ENCODE data around the gene RNF148. TPM values are rescaled to one million over a fixed set of nuclear protein-coding genes. Genes with fewer than 3 reads are reported as not detected.

RNF148 gene
- total and polyA plus RNA-seq, 9 of the 15 experiments (the other 6 are each of a cell fraction or from before 2014, with no cell fraction given), result not detected

DNA sequence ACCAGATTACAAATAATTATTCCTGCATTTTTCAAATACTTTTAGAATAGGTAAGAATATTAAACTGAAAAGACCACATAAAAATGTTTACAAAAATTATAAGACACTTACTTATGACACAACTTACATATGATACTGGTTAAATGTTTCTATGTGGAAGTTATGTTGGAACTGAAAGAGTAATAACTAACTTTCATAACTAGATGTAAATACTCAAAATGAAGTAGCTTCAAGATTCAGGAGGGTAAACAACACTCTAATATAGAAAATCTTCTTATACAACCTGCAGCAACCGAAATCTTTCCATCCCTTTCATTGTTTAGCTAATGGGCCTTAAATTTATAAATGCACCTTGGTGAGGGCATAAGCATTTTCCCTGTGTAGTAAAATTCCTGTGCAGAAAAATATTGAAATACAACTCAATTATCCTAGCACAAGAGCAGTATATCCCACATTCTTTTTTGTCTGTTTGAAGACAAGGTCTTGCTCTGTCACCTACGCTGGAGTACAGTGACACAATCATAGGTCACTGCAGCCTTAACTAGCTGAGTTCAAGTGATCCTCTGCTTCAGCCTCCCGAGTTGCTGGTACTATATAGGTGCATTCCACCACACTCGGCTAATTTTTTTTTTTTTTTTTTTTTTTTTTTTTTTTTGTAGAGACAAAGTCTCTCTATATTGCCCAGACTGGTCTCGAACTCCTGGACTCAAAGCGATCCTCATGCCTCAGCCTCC, 14.8 kb upstream of the RNF148 start (continued):
- no peak for TF ChIP-seq IFI16 (CRISPR knock-in tag; IDR thresholded peaks at IDR 0.05)
- no peak for TF ChIP-seq ZBED1 (IDR thresholded peaks at IDR 0.05)

DNA sequence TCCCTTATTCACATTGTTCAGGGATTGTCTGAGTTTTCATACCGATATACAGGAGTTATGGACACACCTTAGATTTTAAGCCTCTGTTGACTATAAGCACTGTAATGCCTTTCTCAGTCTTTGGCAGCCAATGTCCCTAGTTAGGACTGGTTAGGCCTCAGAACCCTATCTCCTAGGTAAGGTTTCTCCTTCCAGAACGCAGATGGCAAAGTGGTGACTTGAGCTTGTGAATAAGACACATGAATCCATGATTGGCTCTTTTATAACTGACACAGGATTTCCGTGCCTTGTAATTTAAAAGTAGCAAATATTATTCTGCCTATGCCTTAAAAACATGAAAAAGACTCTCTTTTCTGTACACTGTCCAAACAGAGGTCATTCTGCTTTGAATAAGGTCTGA, 12.5 kb upstream of the RNF148 start:
- CTCF ChIA-PET (ENCODE audit: low intra/inter-chr PET ratio), result no interaction called here
- TF ChIP-seq CBX3 (IDR thresholded peaks at IDR 0.05; ENCODE audit: borderline replicate concordance in 1 of 2, low read length in 2 of 2), result no peak
- POLR2A ChIA-PET, result no interaction called here
- H3K9me1 ChIP-seq (ENCODE audit: control insufficient read depth, insufficient read depth, low read length), result no peaks in the 10 kb centered on the region
- no peak for ATAC-seq
- no peak overlapping the region for H2AFZ ChIP-seq (ENCODE audit: low read depth, low read length)
- intact Hi-C loops (cut with micrococcal nuclease), result no loop called here
- in situ Hi-C loops (cut with MboI), result no loop called here
- no peaks in the 10 kb centered on the region for H3K36me3 ChIP-seq (ENCODE audit: control insufficient read depth, insufficient read depth, low read length)
- H3K4me1 ChIP-seq (replicated peaks in 1 of 2; ENCODE audit: control insufficient read depth in 2 of 2, insufficient read depth in 2 of 2, low read length in 2 of 2), result no peaks in the 10 kb centered on the region
- no peaks in the 10 kb centered on the region for H4K20me1 ChIP-seq (replicated peaks; ENCODE audit: control insufficient read depth, insufficient read depth, low read length)
- DNase-seq (ENCODE audit: extremely low read depth in 1 of 4, low spot score in 3 of 4), result no peak
- no peak overlapping the region for H3K27ac ChIP-seq (ENCODE audit: extremely low read depth, low read depth, low read length)
- H3K79me2 ChIP-seq (ENCODE audit: control insufficient read depth, insufficient read depth, low read length), result no peaks in the 10 kb centered on the region
- H3K4me2 ChIP-seq (ENCODE audit: insufficient read depth, low read length), result no peak overlapping the region
- no peaks in the 10 kb centered on the region for H3K27me3 ChIP-seq (ENCODE audit: control insufficient read depth in 2 of 2, insufficient read depth in 2 of 2, low read length in 2 of 2)
- H3K9ac ChIP-seq (ENCODE audit: insufficient read depth in 1 of 2, low read depth in 2 of 2, low read length in 2 of 2), result no peak overlapping the region
- WGBS (ENCODE audit: insufficient coverage, low coverage, missing lambda C conversion rate), result 2% methylated on average over 3 of the region's 3 CpGs
- no peak overlapping the region for H3K4me3 ChIP-seq
- FAIRE-seq, result no peak
- BruUV-seq (replicated peaks), result no TSS peak
- 0 out of 2 replicates have a peak, but pooled peaks cover 4% of the 10 kb centered on the region for H3K9me3 ChIP-seq (replicated peaks; ENCODE audit: control insufficient read depth, insufficient read depth, low read depth, low read length)

DNA sequence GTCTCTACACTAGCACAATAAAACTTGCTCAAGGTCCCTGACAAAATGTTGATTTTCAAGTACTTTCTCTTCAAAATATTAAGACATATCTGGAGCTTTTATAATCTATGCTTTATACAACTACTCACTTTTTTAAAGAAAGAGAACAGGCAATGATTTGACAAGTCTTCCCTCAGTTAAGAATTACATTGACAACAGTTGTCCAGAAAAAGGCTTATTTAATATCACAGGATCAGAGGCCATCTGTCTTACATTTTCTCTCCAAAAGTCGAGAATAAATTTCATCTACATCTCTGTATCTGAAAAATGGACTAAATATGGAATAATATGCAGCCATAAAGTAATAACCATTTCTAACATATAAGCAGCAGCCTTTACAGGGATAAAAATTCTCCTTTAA, 8.2 kb upstream of the RNF148 start:
- no peaks in the 10 kb centered on the region for H3K9me1 ChIP-seq (ENCODE audit: control insufficient read depth, insufficient read depth, low read length)
- peaks cover 5% of the 10 kb centered on the region; the same call in 1 of the 2 replicates for H3K9me3 ChIP-seq (replicated peaks; ENCODE audit: control insufficient read depth, insufficient read depth, low read depth, low read length)
- BruUV-seq (replicated peaks), result no TSS peak
- no peak overlapping the region for H3K4me3 ChIP-seq
- H3K27ac ChIP-seq (ENCODE audit: extremely low read depth, low read depth, low read length), result no peak overlapping the region
- WGBS (ENCODE audit: insufficient coverage, low coverage, missing lambda C conversion rate), result 0% methylated on average over 1 of the region's 1 CpG
- H3K9ac ChIP-seq (ENCODE audit: insufficient read depth in 1 of 2, low read depth in 2 of 2, low read length in 2 of 2), result no peak overlapping the region
- no peak for FAIRE-seq
- no peaks in the 10 kb centered on the region for H3K79me2 ChIP-seq (ENCODE audit: control insufficient read depth, insufficient read depth, low read length)
- no peak for ATAC-seq
- DNase-seq (ENCODE audit: extremely low read depth in 1 of 4, low spot score in 3 of 4), result no peak
- no peaks in the 10 kb centered on the region for H3K36me3 ChIP-seq (ENCODE audit: control insufficient read depth, insufficient read depth, low read length)
- H4K20me1 ChIP-seq (replicated peaks; ENCODE audit: control insufficient read depth, insufficient read depth, low read length), result no peaks in the 10 kb centered on the region
- H3K4me2 ChIP-seq (ENCODE audit: insufficient read depth, low read length), result no peak overlapping the region
- no peaks in the 10 kb centered on the region for H3K4me1 ChIP-seq (replicated peaks in 1 of 2; ENCODE audit: control insufficient read depth in 2 of 2, insufficient read depth in 2 of 2, low read length in 2 of 2)
- H2AFZ ChIP-seq (ENCODE audit: low read depth, low read length), result no peak overlapping the region
- H3K27me3 ChIP-seq (ENCODE audit: control insufficient read depth in 2 of 2, insufficient read depth in 2 of 2, low read length in 2 of 2), result no peaks in the 10 kb centered on the region
- ChIA-PET CTCF (ENCODE audit: low intra/inter-chr PET ratio) (no interaction called here), POLR2A (no interaction called here)
- in situ Hi-C loops (cut with MboI), result no loop called here
- intact Hi-C loops (cut with micrococcal nuclease), result no loop called here
- TF ChIP-seq, protein P1, sequence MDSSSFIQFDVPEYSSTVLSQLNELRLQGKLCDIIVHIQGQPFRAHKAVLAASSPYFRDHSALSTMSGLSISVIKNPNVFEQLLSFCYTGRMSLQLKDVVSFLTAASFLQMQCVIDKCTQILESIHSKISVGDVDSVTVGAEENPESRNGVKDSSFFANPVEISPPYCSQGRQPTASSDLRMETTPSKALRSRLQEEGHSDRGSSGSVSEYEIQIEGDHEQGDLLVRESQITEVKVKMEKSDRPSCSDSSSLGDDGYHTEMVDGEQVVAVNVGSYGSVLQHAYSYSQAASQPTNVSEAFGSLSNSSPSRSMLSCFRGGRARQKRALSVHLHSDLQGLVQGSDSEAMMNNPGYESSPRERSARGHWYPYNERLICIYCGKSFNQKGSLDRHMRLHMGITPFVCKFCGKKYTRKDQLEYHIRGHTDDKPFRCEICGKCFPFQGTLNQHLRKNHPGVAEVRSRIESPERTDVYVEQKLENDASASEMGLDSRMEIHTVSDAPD (CRISPR knock-in tag; IDR thresholded peaks at IDR 0.05), result no peak
- TF ChIP-seq SMARCC2 (IDR thresholded peaks at IDR 0.05; ENCODE audit: low read depth) (no peak), KLF10 (CRISPR knock-in tag; IDR thresholded peaks at IDR 0.05) (no peak)
